K562 (cell line): ENCODE results near the gene NRSN2. TPM values are rescaled to one million over a fixed set of nuclear protein-coding genes. Genes with fewer than 3 reads are reported as not detected.

Source experiments
- ATF3 ChIP-seq, 2 experiments: fragments of 450-650 bp in 1 of 2; sonication (generic) in 1 of 2; formaldehyde crosslinking in 1 of 2; IDR thresholded peaks in 1 of 2; conservative IDR thresholded peaks in 1 of 2; 2 replicates each; pipeline versions ENCODE4 v1.6.1 to v1.8.1; 2016 to 2023; ENCODE audit warnings: mild to moderate bottlenecking in 2 of 2, moderate library complexity in 2 of 2, inconsistent platforms in 1 of 2, missing genetic modification reagents in 1 of 2
- CBX3 ChIP-seq, 2 experiments: IDR thresholded peaks; 1 replicate in 1 of 2; 2 replicates in 1 of 2; pipeline ENCODE4 v1.6.1; 2012; ENCODE audit warnings: inconsistent platforms in 2 of 2, low read length in 2 of 2, borderline replicate concordance in 1 of 2, control low read depth in 1 of 2
- CREB3L1 ChIP-seq: fragments of 450-650 bp; IDR thresholded peaks from 2 replicates; pipeline ENCODE4 v1.6.1; 2014; ENCODE audit warnings: low read depth, mild to moderate bottlenecking, moderate library complexity, borderline replicate concordance
- EP400 ChIP-seq: fragments of 450-650 bp; IDR thresholded peaks from 2 replicates; pipeline ENCODE4 v1.6.1; 2017; ENCODE audit warnings: antibody characterized with exemption, mild to moderate bottlenecking, moderate library complexity
- FOXJ2 ChIP-seq: fragments of 200-800 bp; sonication (Bioruptor generic); IDR thresholded peaks from 2 replicates; pipeline ENCODE4 v1.6.1; 2016; ENCODE audit warnings: missing genetic modification characterization, missing compliant biosample characterization
- FOXK1 ChIP-seq: sonication (generic); formaldehyde crosslinking; IDR thresholded peaks from 2 replicates; pipeline ENCODE4 v1.8.0; 2022; ENCODE audit warnings: missing genetic modification reagents, mild to moderate bottlenecking, borderline replicate concordance
- GMEB1 ChIP-seq: fragments of 250-450 bp; sonication (Bioruptor Pico); IDR thresholded peaks from 2 replicates; pipeline ENCODE4 v1.4.0; 2020; ENCODE audit warnings: mild to moderate bottlenecking
- IRF2 ChIP-seq: sonication (generic); formaldehyde crosslinking; IDR thresholded peaks from 2 replicates; pipeline ENCODE4 v1.8.1; 2022; ENCODE audit warnings: mild to moderate bottlenecking, missing genetic modification reagents
- L3MBTL2 ChIP-seq: fragments of 450-650 bp; IDR thresholded peaks from 2 replicates; pipeline ENCODE4 v1.6.1; 2016; ENCODE audit warnings: mild to moderate bottlenecking, moderate library complexity
- NBN ChIP-seq: fragments of 450-650 bp; IDR thresholded peaks from 2 replicates; pipeline ENCODE4 v1.6.1; 2016; ENCODE audit warnings: low read depth, mild to moderate bottlenecking
- NFE2 ChIP-seq: IDR thresholded peaks from 2 replicates; pipeline ENCODE4 v1.6.1; 2014; ENCODE audit warnings: antibody characterized with exemption, low read depth
- PHF20 ChIP-seq: fragments of 450-650 bp; IDR thresholded peaks from 2 replicates; pipeline ENCODE4 v1.6.1; 2018; ENCODE audit not compliant: partially characterized antibody
- RAD51 ChIP-seq: fragments of 450-650 bp; IDR thresholded peaks from 2 replicates; pipeline ENCODE4 v1.7.1; 2016; ENCODE audit warnings: low read depth, mild to moderate bottlenecking, borderline replicate concordance
- SMARCA4 ChIP-seq: fragments of 450-650 bp; IDR thresholded peaks from 2 replicates; pipeline ENCODE4 v1.6.1; 2016
- SMARCE1 ChIP-seq: fragments of 450-650 bp; IDR thresholded peaks from 2 replicates; pipeline ENCODE4 v1.7.1; 2016; ENCODE audit warnings: mild to moderate bottlenecking
- TFAP4 ChIP-seq: sonication (generic); formaldehyde crosslinking; IDR thresholded peaks from 2 replicates; pipeline ENCODE4 v1.8.0; 2022; ENCODE audit warnings: missing genetic modification reagents, mild to moderate bottlenecking, moderate library complexity, borderline replicate concordance
- YY1 ChIP-seq, 3 experiments: IDR thresholded peaks; 2 replicates each; pipeline ENCODE4 v1.6.1; 2011; ENCODE audit warnings: low read length in 2 of 3, mild to moderate bottlenecking in 2 of 3, moderate library complexity in 2 of 3, borderline replicate concordance in 1 of 3, control low read depth in 1 of 3, low read depth in 1 of 3; ENCODE audit not compliant: insufficient read depth in 3 of 3, insufficient replicate concordance in 2 of 3, control insufficient read depth in 1 of 3, insufficient read length in 1 of 3; ENCODE audit errors: extremely low read depth in 1 of 3
- ZFX ChIP-seq: sonication (generic); formaldehyde crosslinking; IDR thresholded peaks from 2 replicates; pipeline ENCODE4 v1.8.0; 2022; ENCODE audit warnings: mild to moderate bottlenecking, missing genetic modification reagents, moderate library complexity
- ZNF280A ChIP-seq: fragments of 450-650 bp; IDR thresholded peaks from 2 replicates; pipeline ENCODE4 v1.6.1; 2018; ENCODE audit warnings: mild to moderate bottlenecking, low read depth; ENCODE audit not compliant: partially characterized antibody
- ZNF316 ChIP-seq: fragments of 450-650 bp; IDR thresholded peaks from 2 replicates; pipeline ENCODE4 v1.6.1; 2016
- ZSCAN29 ChIP-seq: fragments of 450-650 bp; IDR thresholded peaks from 2 replicates; pipeline ENCODE4 v1.6.1; 2017
- polyA plus RNA-seq, 8 experiments: library from polyadenylated mRNA; depleted of rRNA in 4 of 8; stranded (reverse) in 5 of 8; unstranded in 3 of 8; fragments of >200 nt; fragmentation: Nextera tagmentation in 2 of 8; fragmentation: Illumina TruSeq in 1 of 8; extraction: Ambion mirVana in 2 of 8; extraction: Trizol in 1 of 8; gene quantifications; 2 replicates each; pipeline versions ENCODE4 v1.2.1 to v1.2.3, GENCODE V29; 2011 to 2014; ENCODE audit warnings: inconsistent platforms in 1 of 8, missing spikeins in 1 of 8
- total RNA-seq, 7 experiments: library from RNA; depleted of rRNA in 6 of 7; stranded (reverse); fragments of >200 nt in 6 of 7; fragmentation: Illumina TruSeq in 2 of 7; extraction: Trizol in 2 of 7; gene quantifications; 2 replicates each; pipeline versions ENCODE4 v1.2.1 to v1.2.3, GENCODE V29; 2011 to 2021; ENCODE audit warnings: low replicate concordance in 1 of 7

Gene NRSN2
- total and polyA plus RNA-seq, 9 of the 15 experiments (the other 6 are each of a cell fraction or from before 2014, with no cell fraction given): 7.5 to 29.7 (median 11.1) TPM

GRCh38 chr20:341682-342081 lies 5.2 kb upstream of the NRSN2 start (continued):
- peak; percentile 65 to 95 (median 77) for TF ChIP-seq YY1 (IDR thresholded peaks at IDR 0.05; ENCODE audit: borderline replicate concordance in 1 of 3, control insufficient read depth in 1 of 3, extremely low read depth in 1 of 3, insufficient read depth in 3 of 3, insufficient read length in 1 of 3, insufficient replicate concordance in 2 of 3, low read depth in 1 of 3, low read length in 2 of 3)
- TF ChIP-seq FOXJ2 (tag): 0 out of 2 replicates have a peak, but pooled peaks have one; percentile 26
- TF ChIP-seq GMEB1 (CRISPR knock-in tag): no peak
- peak; percentile 48; the same call in 1 of the 2 replicates for TF ChIP-seq TFAP4 (CRISPR knock-in tag)
- TF ChIP-seq NFE2: peak; percentile 72
- peak; percentile 36; the same call in 1 of the 2 replicates for TF ChIP-seq ZFX (CRISPR knock-in tag)
- TF ChIP-seq CREB3L1: peak; percentile 54; the same call in 1 of the 2 replicates
- TF ChIP-seq SMARCA4: 0 out of 2 replicates have a peak, but pooled peaks have one; percentile 41
- peak; percentile 85 for TF ChIP-seq ATF3 (IDR thresholded peaks at IDR 0.05)
- 0 out of 2 replicates have a peak, but pooled peaks have one; percentile 40 for TF ChIP-seq ATF3 (CRISPR knock-in tag; conservative IDR thresholded peaks at IDR 0.05)
- TF ChIP-seq NBN: no peak
- no peak for TF ChIP-seq PHF20
- TF ChIP-seq EP400: peak; percentile 36; the same call in 1 of the 2 replicates
- TF ChIP-seq IRF2: no peak
- TF ChIP-seq L3MBTL2: peak; percentile 93
- TF ChIP-seq ZNF316: peak; percentile 53; the same call in 1 of the 2 replicates
- no peak for TF ChIP-seq ZSCAN29
- peak; percentile 31 for TF ChIP-seq ZNF280A
- TF ChIP-seq RAD51: no peak
- TF ChIP-seq SMARCE1: peak; percentile 38; the same call in 1 of the 2 replicates
- TF ChIP-seq CBX3 (IDR thresholded peaks at IDR 0.05; ENCODE audit: borderline replicate concordance in 1 of 2, low read length in 2 of 2): peak; percentile 78 to 96
- TF ChIP-seq FOXK1 (CRISPR knock-in tag): 0 out of 2 replicates have a peak, but pooled peaks have one; percentile 60
